ENCODE results near the gene MRPL55.

Gene MRPL55

DNA sequence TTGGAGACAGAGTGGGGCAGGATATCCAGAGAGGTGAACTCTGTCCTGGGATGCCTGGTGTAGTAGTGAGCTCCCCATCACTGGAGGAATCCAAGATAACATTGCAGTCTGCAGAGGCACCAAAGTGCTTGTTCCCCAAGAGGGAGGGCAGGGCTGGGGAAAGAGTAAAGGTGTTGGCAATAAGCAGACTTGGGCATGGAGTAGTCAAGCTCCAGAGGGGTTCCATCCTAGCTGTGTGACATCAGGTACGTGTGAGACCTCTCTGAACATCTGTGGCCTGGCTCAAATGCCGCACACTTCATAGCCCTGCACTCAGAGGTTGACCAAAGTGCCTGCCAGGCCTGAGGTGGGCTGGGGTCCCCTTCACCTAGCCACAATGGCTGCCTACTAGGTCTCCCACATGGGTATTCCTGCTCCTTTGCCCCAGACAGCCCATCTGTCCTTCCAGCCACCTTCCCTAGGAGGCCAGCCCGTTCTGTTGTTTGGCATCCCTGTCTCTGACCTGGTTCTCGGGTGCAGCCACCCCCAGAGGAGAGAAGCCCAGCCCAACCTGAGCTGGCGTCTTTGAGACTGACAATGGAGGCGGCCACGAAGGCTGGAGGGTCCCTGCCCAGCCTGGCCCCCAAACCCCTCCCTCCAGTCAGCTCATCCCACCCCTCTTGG is 29.4 kb downstream of the MRPL55 start:
- DNase-seq (ENCODE audit: low read depth): no peak
- no peak overlapping the region for H3K4me3 ChIP-seq (ENCODE audit: low read length)

DNA sequence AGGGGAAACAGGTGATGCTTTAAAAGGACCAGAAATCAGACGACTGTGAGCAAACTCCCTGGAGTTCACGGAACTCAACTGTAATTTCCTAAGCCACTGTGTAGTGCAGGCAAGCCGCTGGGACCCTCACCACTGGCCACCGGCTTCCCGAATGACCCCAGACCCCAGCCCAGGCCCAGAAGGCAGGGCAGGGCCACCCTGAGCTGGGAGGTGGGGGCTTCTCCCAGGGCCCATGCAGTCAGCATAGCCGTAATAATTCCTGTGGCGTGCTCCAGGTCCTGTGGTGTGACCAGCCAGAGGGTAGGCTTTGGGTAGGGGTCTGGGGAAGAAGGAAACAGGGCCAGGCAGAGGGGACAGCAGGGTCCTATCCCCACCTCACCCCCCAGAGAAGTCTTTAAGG is 30.1 kb downstream of the MRPL55 start:
- no peak for TF ChIP-seq CTCF (IDR thresholded peaks at IDR 0.05; ENCODE audit: insufficient read depth, low read depth, low read length, missing control alignments)
- no peak for DNase-seq (ENCODE audit: low read depth)
- H3K4me3 ChIP-seq (ENCODE audit: low read length): no peak overlapping the region

More for the DNA sequence above, 29.4 kb downstream of the MRPL55 start:
- no peak for TF ChIP-seq CTCF (IDR thresholded peaks at IDR 0.05; ENCODE audit: insufficient read depth, low read depth, low read length, missing control alignments)

DNA sequence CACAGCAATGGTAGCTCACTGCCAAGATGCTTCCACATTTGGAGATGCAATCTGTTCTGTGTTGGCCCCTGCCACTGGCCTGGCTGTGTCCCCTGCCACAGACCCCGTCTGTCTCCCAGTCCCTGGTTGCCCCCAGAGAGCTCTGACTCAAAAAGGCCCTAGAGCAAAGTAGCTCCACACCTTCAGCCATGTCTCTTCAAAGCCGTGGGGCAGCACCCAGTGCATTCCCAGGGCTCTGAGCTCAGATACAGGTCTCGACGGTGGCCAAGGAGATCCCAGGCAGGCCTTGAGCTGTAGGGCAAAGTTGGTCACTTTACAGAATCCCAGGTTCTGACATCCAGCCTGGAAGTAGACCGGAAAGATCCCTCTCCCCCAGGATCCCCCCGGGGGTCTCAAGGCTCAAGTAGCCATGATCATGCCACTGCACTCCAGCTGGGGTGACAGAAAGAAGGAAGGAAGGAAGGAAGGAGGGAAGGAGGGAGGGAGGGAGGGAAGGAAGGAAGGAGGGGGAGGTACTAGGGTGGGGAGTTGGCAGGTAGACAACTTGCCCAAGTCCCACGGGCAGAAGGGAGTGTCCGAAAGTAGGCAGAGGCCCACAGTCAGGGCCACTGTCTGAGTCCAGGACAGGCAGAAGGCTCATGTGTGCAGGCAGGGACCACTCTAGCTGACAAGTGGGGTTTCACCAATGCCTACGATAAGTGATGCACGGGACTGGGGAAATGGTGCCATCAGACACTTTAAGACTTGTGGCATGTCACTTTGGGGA is 31.4 kb downstream of the MRPL55 start:
- no peak for TF ChIP-seq CTCF (IDR thresholded peaks at IDR 0.05; ENCODE audit: insufficient read depth, low read depth, low read length, missing control alignments)
- H3K4me3 ChIP-seq (ENCODE audit: low read length): no peak overlapping the region
- DNase-seq (ENCODE audit: low read depth): no peak

DNA sequence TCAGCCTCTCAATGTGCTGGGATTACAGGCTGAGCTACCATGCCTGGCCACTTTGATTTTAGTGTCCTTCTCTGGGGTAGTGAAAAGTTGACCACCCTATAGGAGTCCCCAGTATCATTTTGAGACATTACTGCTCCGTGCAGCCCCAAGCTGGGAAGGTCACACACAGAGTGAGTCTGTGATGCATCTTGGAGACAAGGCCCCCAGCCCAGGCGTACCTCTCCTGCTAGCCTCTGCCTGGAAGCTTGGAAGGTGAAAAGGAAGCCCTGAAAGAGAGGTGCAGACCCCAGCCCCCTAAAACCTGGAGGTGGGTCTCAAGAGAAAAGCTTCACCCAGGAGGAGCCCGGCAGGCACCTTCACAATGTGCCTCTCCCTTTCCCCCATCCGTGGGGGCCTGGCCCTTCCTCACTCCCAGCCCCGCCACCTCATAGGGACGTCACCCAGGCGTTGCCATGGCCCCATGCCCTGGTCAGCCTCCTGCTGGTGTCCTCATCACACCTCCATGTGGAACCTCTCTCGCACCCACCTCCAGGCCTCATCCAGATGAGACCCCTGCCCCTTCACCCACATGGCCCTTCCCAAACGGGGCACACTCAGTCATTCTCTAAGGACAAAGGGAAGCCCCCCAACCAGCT is 32.2 kb downstream of the MRPL55 start:
- H3K4me3 ChIP-seq (ENCODE audit: low read length): no peak overlapping the region
- no peak for DNase-seq (ENCODE audit: low read depth)

DNA sequence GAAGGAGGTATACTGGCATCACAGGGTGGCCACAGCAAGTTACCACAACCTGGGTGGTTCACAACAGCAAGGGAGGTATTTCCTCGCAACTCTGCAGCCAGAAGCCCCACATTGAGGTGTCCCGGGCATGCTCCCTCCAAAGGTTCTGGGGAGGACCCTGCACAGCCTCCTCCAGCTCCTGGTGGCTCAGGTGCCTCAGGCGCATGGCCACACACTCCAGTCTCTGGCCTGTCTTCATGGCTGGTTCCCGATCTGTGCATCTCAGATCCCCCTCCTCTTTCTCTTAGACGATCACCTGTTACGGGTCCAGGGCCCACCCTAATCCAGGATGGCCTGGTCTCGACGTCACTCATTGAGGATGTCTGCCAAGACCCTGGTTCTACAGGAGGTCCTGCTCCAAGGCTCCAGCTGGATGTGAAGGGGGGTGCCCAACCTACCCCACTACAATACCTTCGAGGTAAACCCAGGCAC is 33.3 kb downstream of the MRPL55 start:
- TF ChIP-seq CTCF (IDR thresholded peaks at IDR 0.05; ENCODE audit: insufficient read depth, low read depth, low read length, missing control alignments): no peak
- no peak overlapping the region for H3K4me3 ChIP-seq (ENCODE audit: low read length)
- DNase-seq (ENCODE audit: low read depth): no peak

More for the DNA sequence above, 32.2 kb downstream of the MRPL55 start:
- TF ChIP-seq CTCF (IDR thresholded peaks at IDR 0.05; ENCODE audit: insufficient read depth, low read depth, low read length, missing control alignments): no peak

- no peak for TF ChIP-seq CTCF (IDR thresholded peaks at IDR 0.05; ENCODE audit: insufficient read depth, low read depth, low read length, missing control alignments)
- no peak overlapping the region for H3K4me3 ChIP-seq (ENCODE audit: low read length)
- no peak for DNase-seq (ENCODE audit: low read depth)
These were observed 34.0 kb downstream of the MRPL55 start for GRCh38 chr1:228074954-228075730.

All from epithelial cell of esophagus (primary cell).